22Rv1 (cell line): Measurements from ENCODE around the gene RASSF4.

Experiments used
- CTCF ChIP-seq: fragments of 450-650 bp; IDR thresholded peaks from 2 replicates; pipeline ENCODE4 v1.5.1; 2017; ENCODE audit warnings: mild to moderate bottlenecking
- ZFX ChIP-seq: fragments of 450-650 bp; IDR thresholded peaks from 2 replicates; pipeline ENCODE4 v1.6.1; 2017; ENCODE audit warnings: antibody characterized with exemption, borderline replicate concordance

GRCh38 chr10:44992070-44992731, 32.6 kb downstream of the RASSF4 start:
- TF ChIP-seq CTCF (no peak), ZFX (no peak)
